GM12875 (cell line): ENCODE measurements around the gene CENPP.

Experiments used
- H3K4me3 ChIP-seq: one replicate; pipeline ENCODE4 v1.5.1; 2011; ENCODE audit warnings: low read depth, low read length, control low read depth
- CTCF ChIP-seq: IDR thresholded peaks from 2 replicates; pipeline ENCODE4 v1.5.1; 2011; ENCODE audit warnings: low read depth, mild to moderate bottlenecking, control low read depth, inconsistent platforms, low read length, moderate library complexity, borderline replicate concordance; ENCODE audit not compliant: insufficient read depth

CENPP gene

GRCh38 chr9:92349771-92350739 lies 24.3 kb downstream of the CENPP start:
- H3K4me3 ChIP-seq, result no peak overlapping the region
- no peak for TF ChIP-seq CTCF

GRCh38 chr9:92350740-92351133 lies 25.0 kb downstream of the CENPP start:
- TF ChIP-seq CTCF, result no peak
- no peak overlapping the region for H3K4me3 ChIP-seq

- no peak overlapping the region for H3K4me3 ChIP-seq
- TF ChIP-seq CTCF, result no peak
These were observed 27.3 kb downstream of the CENPP start for GRCh38 chr9:92353051-92353450.

GRCh38 chr9:92359394-92359995 lies 33.7 kb downstream of the CENPP start:
- no peak for TF ChIP-seq CTCF
- no peak overlapping the region for H3K4me3 ChIP-seq

- TF ChIP-seq CTCF, result no peak
- no peak overlapping the region for H3K4me3 ChIP-seq
These were observed 34.3 kb downstream of the CENPP start for GRCh38 chr9:92360083-92360482.

GRCh38 chr9:92369075-92369474 lies 43.3 kb downstream of the CENPP start:
- H3K4me3 ChIP-seq, result no peak overlapping the region
- no peak for TF ChIP-seq CTCF
